HepG2 (cell line): ENCODE measurements around the gene ACTN1. TPM values are rescaled to one million over a fixed set of nuclear protein-coding genes. Genes with fewer than 3 reads are reported as not detected.

Experiments used
- ARNT ChIP-seq: fragments of 450-650 bp; IDR thresholded peaks from 2 replicates; pipeline ENCODE4 v1.6.1; 2017
- ATF2 ChIP-seq: sonication (generic); formaldehyde crosslinking; IDR thresholded peaks from 2 replicates; pipeline ENCODE4 v1.4.0; 2020; ENCODE audit warnings: missing genetic modification reagents
- ELF3 ChIP-seq: IDR thresholded peaks from 2 replicates; pipeline ENCODE4 v1.6.1; 2016; ENCODE audit warnings: missing genetic modification reagents, missing compliant biosample characterization
- GATAD2A ChIP-seq: IDR thresholded peaks from 2 replicates; pipeline ENCODE4 v1.6.1; 2016
- KLF13 ChIP-seq: sonication (generic); formaldehyde crosslinking; IDR thresholded peaks from 2 replicates; pipeline ENCODE4 v1.4.0; 2020; ENCODE audit warnings: mild to moderate bottlenecking, missing genetic modification reagents
- MEIS1 ChIP-seq: sonication (generic); formaldehyde crosslinking; IDR thresholded peaks from 2 replicates; pipeline ENCODE4 v1.9.0; 2021; ENCODE audit warnings: mild to moderate bottlenecking, missing genetic modification reagents, moderate library complexity, borderline replicate concordance
- MYC ChIP-seq: sonication (generic); formaldehyde crosslinking; IDR thresholded peaks from 2 replicates; pipeline ENCODE4 v1.9.0; 2021; ENCODE audit warnings: missing genetic modification reagents, borderline replicate concordance
- RBM39 ChIP-seq: fragments of 200-400 bp; formaldehyde crosslinking; IDR thresholded peaks from one replicate; pipeline ENCODE4 v1.6.1; 2018; ENCODE audit warnings: antibody characterized with exemption, mild to moderate bottlenecking, low read depth, low read length; ENCODE audit not compliant: poor library complexity, severe bottlenecking
- SNAPC2 ChIP-seq: sonication (generic); formaldehyde crosslinking; IDR thresholded peaks from 2 replicates; pipeline ENCODE4 v1.8.1; 2022; ENCODE audit warnings: mild to moderate bottlenecking, missing genetic modification reagents
- SP1 ChIP-seq, 2 experiments: fragments of 450-650 bp in 1 of 2; sonication (generic) in 1 of 2; formaldehyde crosslinking in 1 of 2; IDR thresholded peaks; 2 replicates each; pipeline versions ENCODE4 v1.4.0 to v1.6.1; 2016 to 2020; ENCODE audit warnings: missing genetic modification reagents in 1 of 2
- SRSF4 ChIP-seq: fragments of 200-400 bp; formaldehyde crosslinking; IDR thresholded peaks from one replicate; pipeline ENCODE4 v1.6.1; 2018; ENCODE audit warnings: mild to moderate bottlenecking, low read depth, low read length, moderate library complexity; ENCODE audit not compliant: poor library complexity, severe bottlenecking
- TARDBP ChIP-seq: sonication (generic); formaldehyde crosslinking; IDR thresholded peaks from 2 replicates; pipeline ENCODE4 v1.8.0; 2022; ENCODE audit warnings: mild to moderate bottlenecking, missing genetic modification reagents
- TEAD3 ChIP-seq: optimal IDR thresholded peaks from 2 replicates; pipeline ENCODE3; 2016; ENCODE audit warnings: borderline replicate concordance
- TERF1 ChIP-seq: sonication (generic); formaldehyde crosslinking; IDR thresholded peaks from 2 replicates; pipeline ENCODE4 v1.8.0; 2022; ENCODE audit warnings: mild to moderate bottlenecking, missing genetic modification reagents, moderate library complexity
- ZBTB26 ChIP-seq: IDR thresholded peaks from 2 replicates; pipeline ENCODE4 v1.6.1; 2016; ENCODE audit warnings: missing compliant biosample characterization, missing genetic modification reagents, borderline replicate concordance
- ZKSCAN8 ChIP-seq: IDR thresholded peaks from 2 replicates; pipeline ENCODE4 v1.6.1; 2016; ENCODE audit warnings: borderline replicate concordance, missing genetic modification reagents, missing compliant biosample characterization
- ZMYM3 ChIP-seq: sonication (generic); formaldehyde crosslinking; IDR thresholded peaks from 2 replicates; pipeline ENCODE4 v1.5.1; 2020; ENCODE audit warnings: mild to moderate bottlenecking, missing genetic modification reagents
- ZNF468 ChIP-seq: sonication (generic); formaldehyde crosslinking; IDR thresholded peaks from 2 replicates; pipeline ENCODE4 v1.8.0; 2022; ENCODE audit warnings: mild to moderate bottlenecking, moderate library complexity, missing genetic modification reagents
- ZNF740 ChIP-seq: sonication (generic); formaldehyde crosslinking; IDR thresholded peaks from 2 replicates; pipeline ENCODE4 v1.4.0; 2020; ENCODE audit warnings: missing genetic modification reagents
- ZSCAN20 ChIP-seq: sonication (generic); formaldehyde crosslinking; IDR thresholded peaks from 2 replicates; pipeline ENCODE4 v1.4.0; 2020; ENCODE audit warnings: missing genetic modification reagents, mild to moderate bottlenecking, borderline replicate concordance
- polyA plus RNA-seq, 8 experiments: library from polyadenylated mRNA; depleted of rRNA in 3 of 8; stranded (reverse) in 7 of 8; unstranded in 1 of 8; fragments of >200 nt; fragmentation: Illumina TruSeq in 4 of 8; extraction: Trizol in 4 of 8; gene quantifications; 2 replicates each; pipeline versions ENCODE4 v1.2.1 to v1.2.3, GENCODE V29; 2011 to 2016; ENCODE audit warnings: low read depth in 4 of 8, missing spikeins in 1 of 8, mixed read lengths in 1 of 8; ENCODE audit not compliant: insufficient read depth in 1 of 8
- total RNA-seq, 5 experiments: library from RNA; depleted of rRNA; stranded (reverse); fragments of >200 nt; fragmentation: Illumina TruSeq; extraction: Trizol; gene quantifications; 2 replicates each; pipeline ENCODE4 v1.2.3, GENCODE V29; 2016; ENCODE audit warnings: low read depth in 1 of 5
- TF ChIP-seq, protein P1 (sequence below): sonication (generic); formaldehyde crosslinking; IDR thresholded peaks from 2 replicates; pipeline ENCODE4 v1.5.0; 2020; ENCODE audit warnings: mild to moderate bottlenecking, missing genetic modification reagents
- TF ChIP-seq, protein P2 (sequence below): sonication (generic); formaldehyde crosslinking; IDR thresholded peaks from 2 replicates; pipeline ENCODE4 v1.5.0; 2020; ENCODE audit warnings: missing genetic modification reagents, mild to moderate bottlenecking, borderline replicate concordance

Gene ACTN1
- total and polyA plus RNA-seq, 2 of the 13 experiments (the other 11 are each of a cell fraction or from before 2014, with no cell fraction given) = 58.6 to 162 TPM

GRCh38 chr14:68939893-68940613 lies 39.0 kb downstream of the ACTN1 start (continued):
- TF ChIP-seq MEIS1 (CRISPR knock-in tag) (no peak), RBM39 (no peak), ZKSCAN8 (CRISPR knock-in tag) (0 out of 2 replicates have a peak, but pooled peaks have one; percentile 40), GATAD2A (CRISPR knock-in tag) (no peak), ZNF740 (CRISPR knock-in tag) (no peak), SRSF4 (no peak), ZSCAN20 (CRISPR knock-in tag) (no peak), ELF3 (CRISPR knock-in tag) (0 out of 2 replicates have a peak, but pooled peaks have one; percentile 21), TERF1 (CRISPR knock-in tag) (no peak), SNAPC2 (no peak), TARDBP (no peak), MYC (CRISPR knock-in tag) (peak; percentile 21; the same call in 1 of the 2 replicates), KLF13 (CRISPR knock-in tag) (no peak), ARNT (no peak), ATF2 (CRISPR knock-in tag) (no peak; the same call in 1 of the 2 replicates), ZNF468 (CRISPR knock-in tag) (no peak), ZMYM3 (CRISPR knock-in tag) (peak; percentile 87), ZBTB26 (0 out of 2 replicates have a peak, but pooled peaks have one; percentile 29), TEAD3 (CRISPR knock-in tag) (peak; percentile 35), SP1 (IDR thresholded peaks at IDR 0.05) (no peak), SP1 (CRISPR knock-in tag; IDR thresholded peaks at IDR 0.05) (0 out of 2 replicates have a peak, but pooled peaks have one; percentile 10)
- TF ChIP-seq, protein P1, sequence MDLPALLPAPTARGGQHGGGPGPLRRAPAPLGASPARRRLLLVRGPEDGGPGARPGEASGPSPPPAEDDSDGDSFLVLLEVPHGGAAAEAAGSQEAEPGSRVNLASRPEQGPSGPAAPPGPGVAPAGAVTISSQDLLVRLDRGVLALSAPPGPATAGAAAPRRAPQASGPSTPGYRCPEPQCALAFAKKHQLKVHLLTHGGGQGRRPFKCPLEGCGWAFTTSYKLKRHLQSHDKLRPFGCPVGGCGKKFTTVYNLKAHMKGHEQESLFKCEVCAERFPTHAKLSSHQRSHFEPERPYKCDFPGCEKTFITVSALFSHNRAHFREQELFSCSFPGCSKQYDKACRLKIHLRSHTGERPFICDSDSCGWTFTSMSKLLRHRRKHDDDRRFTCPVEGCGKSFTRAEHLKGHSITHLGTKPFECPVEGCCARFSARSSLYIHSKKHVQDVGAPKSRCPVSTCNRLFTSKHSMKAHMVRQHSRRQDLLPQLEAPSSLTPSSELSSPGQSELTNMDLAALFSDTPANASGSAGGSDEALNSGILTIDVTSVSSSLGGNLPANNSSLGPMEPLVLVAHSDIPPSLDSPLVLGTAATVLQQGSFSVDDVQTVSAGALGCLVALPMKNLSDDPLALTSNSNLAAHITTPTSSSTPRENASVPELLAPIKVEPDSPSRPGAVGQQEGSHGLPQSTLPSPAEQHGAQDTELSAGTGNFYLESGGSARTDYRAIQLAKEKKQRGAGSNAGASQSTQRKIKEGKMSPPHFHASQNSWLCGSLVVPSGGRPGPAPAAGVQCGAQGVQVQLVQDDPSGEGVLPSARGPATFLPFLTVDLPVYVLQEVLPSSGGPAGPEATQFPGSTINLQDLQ (CRISPR knock-in tag) = no peak
- TF ChIP-seq, protein P2, sequence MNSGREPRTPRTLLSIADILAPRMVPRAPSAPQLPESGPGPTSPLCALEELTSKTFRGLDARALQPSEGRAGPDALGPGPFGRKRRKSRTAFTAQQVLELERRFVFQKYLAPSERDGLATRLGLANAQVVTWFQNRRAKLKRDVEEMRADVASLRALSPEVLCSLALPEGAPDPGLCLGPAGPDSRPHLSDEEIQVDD (CRISPR knock-in tag) = no peak
